Right renal cortex interstitium (tissue), 3 donors: ENCODE results near the gene SLC22A5. TPM values are rescaled to one million over a fixed set of nuclear protein-coding genes. Genes with fewer than 3 reads are reported as not detected.
"Not testable (repeated sequence)": the region's sequence is repeated elsewhere in the genome, so short reads cannot be mapped to it uniquely, and the experiment has no call there.

Experiments used
- DNase-seq, 3 donors: peaks; one replicate each; pipeline ENCODE4 v3.0.0-alpha.2; 2013; ENCODE audit warnings: low read depth in 3 of 3, low spot score in 2 of 3
- polyA plus RNA-seq, 3 donors: library from polyadenylated mRNA; unstranded; fragments of 120-200 nt; gene quantifications; one replicate each; pipeline ENCODE4 v1.2.1, GENCODE V29; 2013; ENCODE audit not compliant: insufficient read length in 3 of 3

Gene SLC22A5
- polyA plus RNA-seq, 3 donors = 44.1 to 52.4 (median 45.1) TPM

DNA sequence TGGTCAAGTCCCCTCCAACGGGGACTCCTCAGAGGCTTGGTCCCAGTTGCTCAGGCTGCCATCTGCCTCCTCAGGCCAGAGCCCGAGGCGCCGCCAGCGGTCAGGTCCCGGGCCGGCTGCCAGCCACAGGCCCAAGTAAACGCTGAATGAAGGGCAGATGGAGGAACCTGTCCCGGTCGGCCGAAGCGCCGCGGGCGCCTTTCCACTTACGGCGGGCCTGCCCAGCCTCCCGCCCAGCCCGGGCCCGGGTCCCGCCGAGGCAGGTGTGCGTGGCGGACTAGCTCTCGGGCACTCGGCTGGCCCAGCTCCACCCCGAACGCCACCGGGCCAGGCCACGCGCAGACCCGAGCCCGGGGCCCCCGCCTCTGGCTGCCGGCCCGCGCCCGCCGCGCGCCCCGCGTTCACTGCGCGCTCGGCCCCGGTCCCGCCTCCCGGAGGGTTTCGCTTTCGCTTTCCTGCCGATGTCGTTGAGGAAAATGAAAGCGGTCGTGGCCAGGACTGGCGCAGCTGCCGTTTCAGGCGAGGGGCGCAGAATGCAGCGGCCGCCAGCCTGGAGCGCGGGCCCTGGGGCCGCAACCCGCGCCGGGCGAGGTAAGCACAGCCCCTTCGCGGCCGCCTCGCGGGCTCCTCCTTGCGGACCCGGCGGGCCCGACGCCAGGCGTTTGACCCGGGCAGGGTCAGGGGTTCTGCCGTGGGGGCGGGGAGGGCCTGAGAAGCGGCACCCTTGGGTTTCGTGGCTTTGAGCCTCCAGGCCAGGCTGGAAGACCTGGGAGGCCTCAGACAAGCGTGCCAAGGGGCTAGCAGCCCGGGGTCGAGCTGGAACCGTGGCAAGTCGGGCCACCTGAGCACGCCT, 41.2 kb downstream of the SLC22A5 start:
- DNase-seq = peak in 2 of 3 donors; percentile 57 to 61

DNA sequence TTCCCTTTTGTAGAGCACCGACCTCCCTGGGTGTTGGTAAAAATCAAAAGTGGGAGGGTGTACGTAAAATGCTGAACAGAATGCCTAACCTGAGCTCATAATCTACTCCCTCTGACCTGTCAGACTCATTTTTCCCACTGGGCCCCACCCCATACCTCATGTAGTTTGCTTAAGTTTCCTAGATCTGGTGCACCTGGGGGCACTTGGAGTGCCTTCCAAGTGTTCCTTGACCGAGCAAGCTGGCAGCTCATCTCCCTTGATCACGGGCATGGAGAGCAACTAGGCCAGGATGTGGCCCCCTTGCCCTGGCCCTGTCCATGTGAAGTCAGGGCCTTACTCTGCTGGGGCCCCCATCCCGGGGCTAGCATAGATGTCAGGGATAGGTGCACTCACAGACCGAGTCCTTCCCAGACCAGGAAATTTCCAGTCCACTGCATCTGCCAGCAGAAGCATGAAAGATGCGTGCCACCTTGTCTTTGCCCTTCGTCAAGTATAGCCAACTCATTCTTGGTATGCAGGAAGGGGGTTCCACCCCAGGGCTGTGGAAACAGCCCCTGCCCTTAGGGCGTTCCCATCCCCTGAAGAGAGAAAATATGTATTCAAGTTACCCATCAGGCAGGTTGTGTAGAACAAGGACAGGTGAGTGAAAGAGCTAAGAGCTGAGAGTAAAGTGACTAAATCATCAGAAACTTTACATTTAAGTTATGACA, 41.9 kb downstream of the SLC22A5 start:
- DNase-seq = no peak

DNA sequence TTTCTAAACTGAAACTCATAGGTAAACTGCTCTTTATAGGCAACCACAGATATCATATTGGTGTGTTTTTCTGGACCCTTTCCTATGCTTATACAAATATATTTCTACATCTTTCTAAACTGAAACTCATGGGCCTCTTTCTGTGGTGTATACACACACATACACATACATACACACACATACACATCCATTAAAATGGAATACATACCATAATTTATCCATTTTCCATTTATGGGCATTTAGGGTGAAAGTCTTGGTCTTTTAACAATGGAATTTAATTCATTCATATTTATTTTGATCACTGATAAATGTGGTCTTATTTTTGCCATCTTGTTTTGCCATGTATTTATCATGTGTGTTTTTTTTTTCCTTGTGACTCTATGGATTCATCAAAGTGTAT, 44.1 kb downstream of the SLC22A5 start:
- no peak for DNase-seq

DNA sequence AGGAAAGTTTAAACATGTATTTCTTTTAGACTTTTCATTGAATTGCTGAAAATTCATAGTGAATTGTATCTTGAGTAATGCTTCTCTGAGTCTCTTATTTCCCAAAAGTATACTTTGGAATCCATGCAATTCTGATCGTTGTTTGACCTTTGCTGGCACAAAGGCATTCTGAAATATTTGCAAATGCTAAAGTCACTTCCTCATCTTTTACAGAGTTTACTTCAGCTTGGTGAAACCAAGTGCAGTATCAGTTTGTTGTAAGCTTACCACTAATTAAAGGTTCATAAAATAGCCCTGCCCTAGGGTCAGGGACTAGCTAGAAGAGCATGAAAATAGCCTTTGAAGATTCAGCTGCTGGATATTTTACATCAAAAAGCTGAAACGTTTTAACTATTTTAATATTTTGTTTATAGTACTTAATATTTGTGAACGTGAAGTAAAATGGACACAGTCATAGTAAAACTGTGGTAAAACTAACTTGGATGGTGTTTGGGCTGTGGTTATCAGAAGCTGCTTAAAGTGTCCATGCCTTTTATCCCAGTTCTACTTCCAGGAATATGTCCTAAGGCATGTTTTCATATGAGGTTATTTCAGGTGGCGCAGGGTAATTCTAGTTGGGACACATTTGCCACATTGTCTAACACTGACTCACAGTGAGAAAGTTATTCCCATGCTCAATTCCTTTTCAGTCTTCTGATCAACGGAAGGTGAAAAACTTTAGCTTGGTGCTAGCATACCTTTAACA, 45.3 kb downstream of the SLC22A5 start:
- DNase-seq = no peak

DNA sequence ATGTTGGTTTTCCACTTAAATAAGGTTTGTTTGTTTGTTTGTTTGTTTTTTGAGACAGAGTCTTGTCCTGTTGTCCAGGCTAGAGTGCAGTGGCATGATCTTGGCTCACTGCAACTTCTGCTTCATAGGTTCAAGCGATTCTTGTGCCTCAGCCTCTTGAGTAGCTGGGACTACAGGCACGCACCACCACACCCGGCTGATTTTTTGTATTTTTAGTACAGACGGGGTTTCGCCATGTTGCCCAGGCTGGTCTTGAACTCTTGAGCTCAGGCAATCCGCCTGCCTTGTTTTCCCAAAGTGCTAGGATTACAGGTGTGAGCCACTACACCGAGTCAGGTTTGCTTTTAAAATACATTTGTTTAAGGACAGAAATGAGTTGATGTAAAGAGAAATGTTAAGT, 46.0 kb downstream of the SLC22A5 start:
- not testable (repeated sequence) for DNase-seq

DNA sequence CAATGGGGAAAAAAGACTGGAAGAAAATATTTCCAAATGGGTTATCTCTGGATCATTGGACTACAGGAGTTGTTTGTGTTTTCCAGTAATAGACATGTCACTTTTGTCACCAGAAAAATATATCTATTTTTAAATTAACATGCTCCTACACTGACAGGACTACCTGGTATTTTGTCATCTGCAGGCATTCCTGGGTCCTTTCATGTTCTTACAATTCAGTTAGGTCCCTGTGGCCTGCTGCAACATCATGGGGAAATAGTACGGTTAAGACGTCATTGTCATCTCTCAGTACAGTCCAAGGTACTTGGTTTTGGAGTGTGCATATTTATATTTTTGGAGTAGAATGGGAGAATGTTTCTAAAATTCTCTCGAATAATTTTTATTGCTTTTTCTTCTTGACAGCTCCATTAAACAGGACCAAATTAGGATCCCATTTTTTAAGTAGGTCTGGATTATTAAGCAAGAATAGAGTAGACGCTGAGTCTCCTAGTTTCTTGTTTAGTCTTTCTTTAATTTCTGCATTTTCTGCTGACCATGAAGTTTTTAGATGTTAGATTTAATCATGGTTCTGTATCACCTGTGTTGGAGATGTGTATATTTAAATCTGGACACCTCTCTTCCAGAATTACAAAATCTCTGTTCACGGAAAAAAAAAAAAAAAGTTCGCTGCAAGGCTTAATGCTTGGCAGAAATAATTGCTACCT, 46.9 kb downstream of the SLC22A5 start:
- no peak for DNase-seq

DNA sequence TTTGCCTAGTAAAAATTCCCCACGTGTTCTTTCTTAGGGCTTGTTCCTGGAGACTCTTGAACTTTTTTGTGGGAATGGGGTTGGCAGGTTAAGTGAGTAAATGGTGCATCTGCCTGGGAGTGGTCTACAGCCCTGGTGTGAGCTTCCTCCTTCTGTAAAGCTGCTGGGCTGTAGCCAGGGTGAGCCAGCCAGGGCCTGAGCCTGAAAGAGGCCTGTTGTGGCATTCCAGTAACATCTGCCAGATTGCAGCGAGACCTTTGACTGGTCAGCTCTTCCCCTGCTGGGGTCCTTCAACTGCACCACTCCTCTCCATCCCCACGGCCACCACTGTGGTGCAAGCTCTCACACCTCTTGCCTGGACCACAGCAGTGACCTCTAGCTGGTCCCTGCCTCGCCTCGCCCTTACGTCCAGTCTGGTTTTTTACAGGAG, 47.5 kb downstream of the SLC22A5 start:
- DNase-seq = no peak

DNA sequence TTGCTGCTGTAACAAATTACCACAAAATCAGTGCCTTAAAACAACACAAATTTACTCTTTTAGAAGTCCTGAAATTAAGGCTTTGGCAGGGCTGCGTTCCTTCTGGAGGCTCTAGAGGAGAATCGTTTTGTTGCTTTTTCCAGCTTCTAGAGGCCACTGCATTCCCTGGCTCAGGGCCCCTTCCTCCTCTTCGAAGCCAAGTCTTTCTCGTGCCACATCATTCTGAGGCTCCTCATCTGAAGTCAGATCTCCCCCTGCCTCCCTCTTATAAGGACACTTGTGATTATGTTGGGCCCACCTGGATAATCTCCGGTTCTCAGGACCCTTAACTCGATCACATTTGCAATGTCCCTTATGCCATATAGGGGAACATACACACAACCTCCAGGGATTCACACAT, 48.0 kb downstream of the SLC22A5 start:
- no peak for DNase-seq

DNA sequence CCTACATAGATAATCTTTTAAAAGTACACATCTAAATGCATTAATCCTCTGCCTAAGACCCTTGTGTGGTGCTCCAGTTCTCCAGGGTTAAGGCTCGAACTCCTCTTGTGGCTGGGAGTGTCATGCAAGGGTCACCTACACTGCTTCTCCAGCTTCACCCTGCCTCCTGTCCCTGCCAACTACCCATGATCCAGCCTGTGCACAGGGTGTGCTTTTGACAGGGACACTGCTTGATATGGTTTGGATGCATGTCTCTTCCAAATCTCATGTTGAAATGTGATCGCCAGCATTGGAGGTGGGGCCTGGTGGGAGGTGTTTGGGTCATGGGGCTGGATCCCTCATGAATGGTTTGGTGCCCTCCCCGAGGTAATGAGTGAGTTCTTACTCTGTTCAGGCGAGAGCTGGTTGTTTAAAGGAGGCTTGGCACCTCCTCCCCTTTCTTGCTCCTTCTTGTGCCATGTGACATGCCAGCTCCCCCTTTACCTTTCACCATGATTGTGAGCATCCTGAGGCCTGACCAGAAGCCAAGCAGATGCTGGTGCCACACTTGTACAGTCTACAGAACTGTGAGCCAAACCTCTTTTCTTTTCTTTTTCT, 48.5 kb downstream of the SLC22A5 start:
- no peak for DNase-seq

DNA sequence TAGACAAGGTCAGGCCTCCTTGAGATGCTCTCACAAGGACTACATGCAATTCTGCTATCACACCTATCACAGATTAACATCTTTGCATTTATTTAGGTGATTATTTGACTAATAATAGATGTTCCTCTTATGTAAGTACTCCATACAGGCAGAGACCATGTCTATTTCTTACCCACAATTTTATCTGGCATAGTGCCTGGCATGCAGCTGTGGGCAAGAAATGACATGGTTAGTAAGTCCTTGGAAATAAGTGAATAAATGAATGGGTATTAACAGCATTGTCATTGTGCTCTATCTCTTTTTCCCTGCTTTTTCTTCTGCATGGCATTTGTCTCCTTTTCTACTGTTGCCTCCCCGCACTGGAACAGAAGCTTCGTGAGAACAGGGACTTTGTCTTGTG, 49.4 kb downstream of the SLC22A5 start:
- no peak for DNase-seq

DNA sequence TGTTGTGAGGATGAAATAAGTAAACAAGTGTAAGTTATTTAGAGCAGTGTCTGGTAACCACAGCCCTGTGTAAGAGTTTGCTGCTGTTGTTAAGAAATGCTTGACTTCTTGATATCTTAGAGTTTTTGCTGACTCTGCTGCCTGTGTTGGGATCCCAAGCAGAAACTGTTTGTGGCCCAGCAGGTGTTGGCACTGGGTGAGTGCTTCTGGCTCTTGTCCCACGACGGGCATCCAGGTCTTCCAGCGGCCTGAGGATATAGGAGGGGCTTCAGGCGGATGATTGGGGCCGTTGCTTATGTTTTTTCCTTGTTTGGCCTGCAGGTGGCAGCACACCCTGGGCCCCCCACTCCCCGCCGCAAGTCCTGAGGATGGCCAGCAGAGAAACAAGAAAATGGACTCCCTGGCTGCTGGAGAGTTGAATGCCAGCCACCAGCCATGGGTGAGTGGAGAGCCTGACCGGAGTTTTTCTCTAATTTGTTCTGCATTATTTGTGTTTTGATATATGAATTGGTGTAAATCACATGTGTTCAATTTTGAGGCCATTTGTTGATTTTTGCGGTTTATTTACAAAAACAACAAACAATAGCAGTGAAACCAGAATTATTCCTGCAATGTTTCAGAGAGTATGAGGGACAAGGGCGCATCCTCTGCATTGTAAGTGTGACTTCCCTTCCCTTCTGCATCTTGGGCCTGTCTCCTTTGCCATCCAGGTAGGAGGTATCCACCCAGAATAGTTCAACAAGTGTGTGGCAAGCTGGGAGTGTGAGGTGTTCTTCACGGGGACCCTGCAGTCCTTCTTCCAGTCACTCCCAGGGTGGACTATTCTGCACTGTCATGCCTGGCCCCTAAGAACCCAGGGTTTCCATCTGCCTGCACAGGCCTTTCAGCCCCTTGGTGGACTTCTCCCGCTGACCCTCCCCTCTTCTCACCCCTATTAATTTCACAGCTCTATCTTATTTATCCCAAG, 50.3 kb downstream of the SLC22A5 start:
- DNase-seq = peak in 2 of 3 donors; percentile 63 to 73

DNA sequence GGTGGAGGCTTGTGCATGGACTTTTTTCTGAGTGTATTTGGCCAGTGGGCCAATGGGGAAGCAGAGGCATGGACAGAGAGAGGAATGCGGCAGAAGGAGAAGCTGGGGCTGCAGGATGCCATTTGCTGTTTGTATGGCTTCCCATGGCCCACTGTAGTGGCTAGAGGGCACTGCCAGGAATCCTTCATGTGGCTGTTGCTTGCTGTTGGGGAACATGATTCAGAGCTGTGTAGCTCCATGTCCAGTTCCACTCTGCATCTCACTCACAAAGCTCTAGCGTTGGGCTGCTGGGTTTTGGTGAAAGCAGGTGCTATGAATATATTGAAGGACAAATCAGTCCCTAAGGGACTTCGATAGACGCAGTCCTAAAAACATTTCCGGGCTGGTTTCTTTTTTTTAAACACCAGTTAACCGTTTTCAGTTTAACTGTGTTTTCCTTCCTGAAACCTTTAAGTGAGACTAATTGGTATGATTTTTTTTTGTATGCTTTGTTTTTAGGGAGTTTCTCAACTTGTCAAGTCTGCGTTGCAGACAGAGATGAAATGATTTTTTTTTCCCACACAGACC, 51.3 kb downstream of the SLC22A5 start:
- no peak for DNase-seq

DNA sequence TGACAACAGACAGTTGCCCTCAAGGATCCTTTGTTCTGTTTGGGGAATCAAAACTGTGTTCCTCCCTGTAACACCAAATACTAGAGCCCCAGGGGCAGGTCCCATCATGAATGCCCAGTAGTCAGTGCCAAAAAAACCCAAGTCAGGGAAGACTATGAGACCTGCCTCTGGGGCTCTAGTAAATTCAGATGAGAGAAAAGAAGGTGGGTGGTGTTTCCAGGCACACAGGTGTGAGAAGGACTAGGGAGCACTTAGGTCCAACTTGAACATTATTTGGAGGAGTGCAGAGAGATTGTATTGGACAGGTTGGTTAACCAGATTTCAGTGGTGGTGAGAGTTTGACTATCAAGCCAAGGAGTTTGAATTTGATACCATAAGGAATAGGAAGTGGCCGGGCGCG, 52.0 kb downstream of the SLC22A5 start:
- no peak for DNase-seq

DNA sequence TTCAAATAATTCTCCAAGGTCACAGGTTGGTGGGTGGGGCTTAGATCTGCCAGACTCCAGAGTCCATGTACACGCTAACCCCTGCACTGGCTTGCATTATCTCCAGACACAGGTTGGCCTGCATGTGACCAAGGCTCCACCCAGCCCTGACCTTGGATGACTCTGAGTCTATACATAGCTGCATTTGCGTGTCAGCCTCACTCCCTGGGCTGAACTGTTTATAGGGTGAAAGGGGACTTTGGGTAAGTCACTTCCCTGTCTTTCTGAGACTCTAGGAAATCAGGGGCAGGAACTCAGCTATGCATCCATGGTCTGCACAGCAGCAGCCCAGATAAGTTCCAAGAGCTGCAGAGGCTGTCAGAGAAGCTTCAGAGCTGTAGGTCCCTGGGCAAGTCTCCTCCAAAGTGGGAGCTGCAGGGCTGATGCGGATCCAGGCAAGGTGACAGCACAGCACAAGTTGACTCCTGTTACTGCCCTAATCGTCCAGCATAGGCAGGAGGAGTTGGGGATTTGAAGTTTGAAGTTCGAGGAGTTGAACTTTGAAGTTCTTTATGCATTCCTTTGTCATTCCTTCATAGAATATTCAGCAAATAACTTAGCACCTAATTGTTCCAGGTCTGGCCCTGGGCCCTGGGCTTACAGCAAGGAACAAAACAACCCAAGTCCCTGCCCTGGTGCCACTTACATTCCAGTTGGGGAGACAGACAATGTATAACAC, 53.4 kb downstream of the SLC22A5 start:
- DNase-seq = no peak

DNA sequence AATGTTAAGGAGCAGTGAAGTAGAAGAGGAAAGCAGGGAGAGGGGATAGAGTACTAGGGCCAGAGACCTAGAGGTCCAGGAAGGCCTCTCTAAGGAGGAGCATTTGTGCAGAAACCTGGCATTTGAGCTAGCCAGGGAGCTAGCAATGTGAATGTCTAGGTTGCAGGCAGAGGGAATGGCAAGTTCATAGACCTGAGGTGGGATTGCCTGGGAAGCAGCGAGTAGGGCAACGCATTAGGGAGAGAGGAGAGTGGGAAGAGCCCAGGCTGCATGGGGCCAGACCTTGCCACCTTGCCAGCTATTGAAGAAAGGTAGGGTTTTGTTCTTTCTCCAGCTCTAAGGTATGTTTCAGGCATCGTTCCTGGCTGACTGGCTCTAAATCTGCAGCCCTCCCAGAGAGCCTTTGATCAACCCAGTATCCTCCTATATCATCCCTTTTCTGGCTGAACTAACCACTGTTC, 54.0 kb downstream of the SLC22A5 start:
- no peak for DNase-seq

DNA sequence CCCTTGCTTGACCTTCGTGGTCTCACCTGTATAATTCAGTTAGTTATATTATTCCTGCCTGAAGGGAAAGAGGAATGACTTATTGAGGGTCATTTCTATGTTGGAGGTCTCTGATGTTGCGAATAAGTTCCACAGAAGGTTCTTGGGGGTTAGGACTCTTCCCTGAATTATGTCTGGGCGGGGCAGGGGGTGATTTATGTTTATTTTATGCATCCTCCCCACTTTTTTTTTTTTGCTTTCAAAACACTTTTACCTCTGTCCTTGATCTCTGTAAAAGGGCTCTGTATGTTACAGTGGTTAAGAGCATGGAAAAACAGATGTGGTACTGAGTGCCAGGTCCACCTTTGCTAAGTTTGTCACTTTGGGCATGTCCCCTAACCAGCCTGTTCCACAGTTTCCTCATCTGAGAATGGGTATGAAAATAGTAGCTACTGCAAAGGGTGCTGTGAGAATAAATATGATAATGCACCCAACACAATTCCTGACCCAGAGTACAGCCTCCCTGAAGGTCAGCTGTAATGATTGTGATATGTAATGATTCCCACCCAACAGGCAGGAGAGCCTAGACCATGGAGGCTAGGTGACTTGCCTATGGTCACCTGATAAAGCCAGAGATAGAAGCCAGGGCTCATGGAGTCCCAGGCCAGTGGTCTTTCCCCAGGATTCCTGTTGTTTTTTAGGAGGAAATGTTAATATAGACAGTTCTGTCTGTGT, 54.8 kb downstream of the SLC22A5 start:
- DNase-seq = no peak
